Kidney glomerular epithelial cell (primary cell): Measurements from ENCODE around the gene RNF166.
"Not testable (repeated sequence)": the region's sequence is repeated elsewhere in the genome, so short reads cannot be mapped to it uniquely, and the experiment has no call there.

Experiments
- DNase-seq: peaks from one replicate; lab custom pipeline; 2025; lab: John Stamatoyannopoulos, UW

RNF166 gene

GRCh38 chr16:88673716-88674379, 32.4 kb downstream of the RNF166 start:
- no peak for DNase-seq

- DNase-seq, result no peak
Observed at GRCh38 chr16:88672776-88673175, 33.4 kb downstream of the RNF166 start.

- no peak for DNase-seq
Observed at GRCh38 chr16:88671806-88672205, 34.4 kb downstream of the RNF166 start.

- DNase-seq, result no peak
Observed at GRCh38 chr16:88669980-88670379, 36.2 kb downstream of the RNF166 start.

GRCh38 chr16:88669493-88669892, 36.7 kb downstream of the RNF166 start:
- not testable (repeated sequence) for DNase-seq

GRCh38 chr16:88667461-88667860, 38.7 kb downstream of the RNF166 start:
- DNase-seq, result no peak

- no peak for DNase-seq
Observed at GRCh38 chr16:88665570-88665969, 40.6 kb downstream of the RNF166 start.

- DNase-seq, result no peak
Observed at GRCh38 chr16:88665148-88665547, 41.1 kb downstream of the RNF166 start.

- peak; percentile 92 for DNase-seq
Observed at GRCh38 chr16:88662843-88663606, 43.2 kb downstream of the RNF166 start, which contains the start of gene MVD. Gene MVD, minus strand, starts transcription at chr16:88663091. Its CDS starts 11 bp downstream, at chr16:88663080.

- DNase-seq, result no peak
Observed at GRCh38 chr16:88662222-88662842, 43.9 kb downstream of the RNF166 start.

GRCh38 chr16:88661468-88661867, 44.7 kb downstream of the RNF166 start:
- DNase-seq, result no peak

GRCh38 chr16:88659160-88659559, 47.0 kb downstream of the RNF166 start:
- DNase-seq, result no peak

- no peak for DNase-seq
Observed at GRCh38 chr16:88658714-88659113, 47.5 kb downstream of the RNF166 start.

GRCh38 chr16:88657371-88657770, 48.8 kb downstream of the RNF166 start:
- no peak for DNase-seq

- peak; percentile 4 for DNase-seq
Observed at GRCh38 chr16:88656291-88656980, 49.8 kb downstream of the RNF166 start.

GRCh38 chr16:88655733-88656281, 50.4 kb downstream of the RNF166 start:
- peak; percentile 1 for DNase-seq

- DNase-seq, result no peak
Observed at GRCh38 chr16:88655053-88655732, 51.0 kb downstream of the RNF166 start.

GRCh38 chr16:88654363-88655052, 51.7 kb downstream of the RNF166 start:
- DNase-seq, result no peak

GRCh38 chr16:88653596-88654362, 52.4 kb downstream of the RNF166 start:
- DNase-seq, result no peak

GRCh38 chr16:88653101-88653500, 53.1 kb downstream of the RNF166 start:
- no peak for DNase-seq
